ENCODE measurements around the gene PDSS1. TPM values are rescaled to one million over a fixed set of nuclear protein-coding genes. Genes with fewer than 3 reads are reported as not detected.

The PDSS1 gene
- total and polyA plus RNA-seq, 11 donors = 1.8 to 13.5 (median 5.6) TPM

DNA sequence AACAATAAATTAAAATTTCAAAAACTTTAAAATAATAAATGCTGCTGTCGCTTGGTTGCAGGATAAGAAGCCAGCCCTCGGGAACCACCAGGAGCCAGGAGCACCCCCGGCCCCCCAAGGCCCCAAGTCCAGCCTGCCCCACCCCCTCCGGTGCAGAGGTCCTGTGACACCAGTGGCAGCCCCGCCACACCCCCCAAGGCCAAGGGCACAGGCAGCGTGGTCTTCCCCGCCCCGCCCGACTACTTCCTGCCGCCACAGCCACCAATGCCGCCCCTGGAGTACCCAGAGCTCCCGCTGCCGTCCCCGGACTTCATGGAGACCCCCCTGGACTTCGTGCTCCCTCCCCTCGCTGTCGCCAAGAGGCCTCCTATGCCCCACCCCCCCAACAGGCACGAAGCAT, 44.5 kb upstream of the PDSS1 start:
- Histone ChIP-seq H3K36me3 (no peaks in the 10 kb centered on the region), H3K27me3 (no peaks in the 10 kb centered on the region), H3K27ac (no peak overlapping the region), H3K9me3 (no peaks in the 10 kb centered on the region), H3K4me1 (no peaks in the 10 kb centered on the region), H3K4me3 (no peak overlapping the region)
- intact Hi-C loops (cut with DNase I) = no loop called here
- 89 to 90% (median 89%) methylated on average over 17 to 18 of the region's 18 CpGs for WGBS, 4 donors
- no peak for ATAC-seq
- TF ChIP-seq POLR2A (IDR thresholded peaks at IDR 0.05) = no peak
- TF ChIP-seq, protein P1, sequence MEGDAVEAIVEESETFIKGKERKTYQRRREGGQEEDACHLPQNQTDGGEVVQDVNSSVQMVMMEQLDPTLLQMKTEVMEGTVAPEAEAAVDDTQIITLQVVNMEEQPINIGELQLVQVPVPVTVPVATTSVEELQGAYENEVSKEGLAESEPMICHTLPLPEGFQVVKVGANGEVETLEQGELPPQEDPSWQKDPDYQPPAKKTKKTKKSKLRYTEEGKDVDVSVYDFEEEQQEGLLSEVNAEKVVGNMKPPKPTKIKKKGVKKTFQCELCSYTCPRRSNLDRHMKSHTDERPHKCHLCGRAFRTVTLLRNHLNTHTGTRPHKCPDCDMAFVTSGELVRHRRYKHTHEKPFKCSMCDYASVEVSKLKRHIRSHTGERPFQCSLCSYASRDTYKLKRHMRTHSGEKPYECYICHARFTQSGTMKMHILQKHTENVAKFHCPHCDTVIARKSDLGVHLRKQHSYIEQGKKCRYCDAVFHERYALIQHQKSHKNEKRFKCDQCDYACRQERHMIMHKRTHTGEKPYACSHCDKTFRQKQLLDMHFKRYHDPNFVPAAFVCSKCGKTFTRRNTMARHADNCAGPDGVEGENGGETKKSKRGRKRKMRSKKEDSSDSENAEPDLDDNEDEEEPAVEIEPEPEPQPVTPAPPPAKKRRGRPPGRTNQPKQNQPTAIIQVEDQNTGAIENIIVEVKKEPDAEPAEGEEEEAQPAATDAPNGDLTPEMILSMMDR (IDR thresholded peaks at IDR 0.05) = no peak
- no peak for DNase-seq

DNA sequence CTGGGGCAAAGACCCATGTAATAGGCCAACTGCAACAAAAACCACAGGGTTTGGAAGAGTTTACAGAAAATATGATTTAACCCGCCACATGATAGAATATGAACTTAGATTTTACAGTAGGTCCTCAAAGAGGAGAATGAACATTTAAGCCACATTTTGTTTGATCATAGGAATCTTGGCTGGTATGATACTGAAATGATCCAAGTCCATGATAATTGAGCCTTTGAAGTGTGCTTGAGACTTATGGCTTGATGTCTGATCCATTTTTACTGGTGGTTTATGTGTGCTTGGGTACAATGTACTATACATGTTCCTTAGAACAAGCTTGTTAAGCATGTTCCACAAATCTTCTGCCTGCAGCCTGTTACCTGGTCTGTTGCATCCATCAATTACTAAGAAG, 41.8 kb upstream of the PDSS1 start:
- no peak for ATAC-seq
- WGBS, 4 donors = 83 to 99% (median 93%) methylated on average over 1 of the region's 1 CpG
- no peak for TF ChIP-seq POLR2A (IDR thresholded peaks at IDR 0.05)
- TF ChIP-seq, protein P1 (IDR thresholded peaks at IDR 0.05) = no peak

GRCh38 chr10:26662864-26663263, 34.6 kb upstream of the PDSS1 start:
- H3K27ac ChIP-seq = no peak overlapping the region
- no peaks in the 10 kb centered on the region for H3K4me1 ChIP-seq
- ATAC-seq = no peak
- no peak for DNase-seq
- TF ChIP-seq POLR2A (IDR thresholded peaks at IDR 0.05) = no peak
- TF ChIP-seq, protein P1 (IDR thresholded peaks at IDR 0.05) = no peak
- no peaks in the 10 kb centered on the region for H3K9me3 ChIP-seq
- H3K27me3 ChIP-seq = peaks cover 0 to 12% (median 0%) of the 10 kb centered on the region in 9 donors
- H3K4me3 ChIP-seq = no peak overlapping the region
- intact Hi-C loops (cut with DNase I) = no loop called here
- WGBS, 4 donors = 57 to 74% (median 73%) methylated on average over 2 of the region's 2 CpGs
- no peaks in the 10 kb centered on the region for H3K36me3 ChIP-seq

More for the DNA sequence above, 41.8 kb upstream of the PDSS1 start:
- no peaks in the 10 kb centered on the region for H3K36me3 ChIP-seq
- peaks cover 0 to 8% (median 0%) of the 10 kb centered on the region in 9 donors for H3K27me3 ChIP-seq
- intact Hi-C loops (cut with DNase I) = no loop called here
- H3K27ac ChIP-seq = no peak overlapping the region
- H3K9me3 ChIP-seq = no peaks in the 10 kb centered on the region
- no peaks in the 10 kb centered on the region for H3K4me1 ChIP-seq
- H3K4me3 ChIP-seq = no peak overlapping the region
- no peak for DNase-seq

DNA sequence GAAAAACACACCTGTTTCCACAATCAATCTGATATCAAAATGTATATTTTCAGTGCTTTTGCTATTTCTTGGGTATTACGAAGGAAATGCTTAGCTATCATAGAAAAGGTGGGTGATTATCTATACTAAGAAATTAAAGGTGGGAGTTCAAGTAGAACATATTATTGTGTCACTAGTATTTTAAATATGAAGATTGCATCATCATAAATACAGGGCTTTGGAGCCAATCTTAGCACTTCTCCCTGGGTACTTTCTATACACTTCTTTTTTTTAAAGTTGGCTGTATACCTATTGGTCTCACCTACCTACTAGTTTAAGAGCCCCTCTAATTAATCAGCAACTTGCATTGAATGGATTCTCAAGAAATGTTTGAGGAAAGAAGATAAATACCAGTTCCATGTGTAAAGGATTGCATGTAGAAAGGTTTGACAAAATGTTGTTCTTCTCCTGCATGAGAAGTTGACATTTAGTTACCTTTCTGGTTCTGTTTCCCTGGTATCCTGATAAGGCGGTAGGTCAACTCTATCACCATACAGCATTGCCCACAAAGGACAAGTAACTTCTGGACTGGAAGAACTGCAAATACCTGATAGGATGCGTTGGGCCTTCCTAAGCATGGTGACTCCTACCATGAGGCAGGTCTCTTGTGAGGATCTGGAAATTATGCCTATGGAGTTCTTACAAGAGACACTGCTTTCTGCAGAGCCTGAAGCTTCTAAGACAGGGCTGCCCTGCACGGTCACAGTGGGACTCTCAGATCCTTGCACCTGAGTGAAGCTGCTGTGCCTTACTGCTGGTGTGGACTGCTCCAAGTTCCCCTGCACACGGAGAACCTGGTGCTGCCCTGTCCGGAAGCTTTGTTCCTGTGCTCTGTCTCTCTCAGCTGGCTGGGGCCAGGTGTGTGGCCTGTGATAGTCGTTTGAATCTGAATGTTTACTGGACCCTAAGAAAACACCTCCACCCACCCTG, 32.1 kb upstream of the PDSS1 start:
- ATAC-seq (no peak), DNase-seq (no peak)
- no peak for TF ChIP-seq POLR2A (IDR thresholded peaks at IDR 0.05)
- TF ChIP-seq, protein P1 (IDR thresholded peaks at IDR 0.05) = no peak
- Histone ChIP-seq H3K4me1 (no peaks in the 10 kb centered on the region), H3K27ac (no peak overlapping the region), H3K9me3 (no peaks in the 10 kb centered on the region), H3K36me3 (no peaks in the 10 kb centered on the region), H3K27me3 (peaks cover 0 to 8% (median 0%) of the 10 kb centered on the region in 9 donors), H3K4me3 (no peak overlapping the region)
- intact Hi-C loops (cut with DNase I) = no loop called here
- WGBS, 4 donors = 49 to 78% (median 73%) methylated on average over 6 to 7 of the region's 7 CpGs
